Lung microvascular endothelial cell (primary cell): ENCODE data around the gene BCL7A. TPM values are rescaled to one million over a fixed set of nuclear protein-coding genes. Genes with fewer than 3 reads are reported as not detected.

Experiments
- DNase-seq, 2 donors: peaks; one replicate each; pipeline versions ENCODE4 v3.0.0 to v3.0.0-alpha.2; 2010; ENCODE audit warnings: low read depth in 2 of 2
- total RNA-seq: library from RNA; depleted of rRNA; stranded (reverse); fragments of >200 nt; gene quantifications from 2 replicates; pipeline ENCODE4 v1.2.1, GENCODE V29; 2014

BCL7A gene
- total RNA-seq, 1 donor from 2014 or later = 6.3 TPM

- no peak for DNase-seq
These were observed 24.6 kb upstream of the BCL7A start for GRCh38 chr12:121996945-121997612.

DNA sequence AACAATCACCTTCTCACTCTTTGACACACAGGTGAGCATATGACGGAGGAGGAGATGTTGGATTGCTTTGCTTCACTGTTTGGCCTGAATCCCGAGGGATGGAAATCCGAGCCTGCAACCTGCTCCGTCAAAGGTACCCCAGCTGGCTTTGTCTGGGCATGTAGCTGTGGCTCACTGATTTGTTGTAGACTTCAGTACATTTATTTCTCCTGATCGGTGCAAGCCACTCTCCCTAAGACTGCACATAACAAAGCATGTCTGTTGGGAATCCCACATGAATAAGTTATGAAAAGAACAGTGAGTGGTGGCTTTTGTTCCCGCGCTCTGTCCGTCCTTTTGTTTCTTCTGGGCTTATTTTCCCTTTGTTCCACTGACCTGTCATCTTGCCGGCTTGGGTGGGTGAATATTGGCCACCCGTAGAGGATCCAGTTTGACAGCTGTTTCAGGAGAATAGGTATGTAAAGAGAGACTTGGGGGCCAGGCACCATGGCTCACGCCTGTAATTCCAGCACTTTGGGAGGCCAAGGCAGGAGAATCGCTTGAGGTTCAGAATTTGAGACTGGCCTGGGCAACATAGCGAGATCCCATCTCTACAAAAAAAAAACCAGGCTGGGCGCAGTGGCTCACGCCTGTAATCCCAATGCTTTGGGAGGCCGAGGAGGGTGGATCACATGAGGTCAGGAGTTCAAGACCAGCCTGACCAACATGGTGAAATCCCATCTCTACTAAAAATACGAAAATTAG, 20.0 kb upstream of the BCL7A start:
- DNase-seq = no peak

DNA sequence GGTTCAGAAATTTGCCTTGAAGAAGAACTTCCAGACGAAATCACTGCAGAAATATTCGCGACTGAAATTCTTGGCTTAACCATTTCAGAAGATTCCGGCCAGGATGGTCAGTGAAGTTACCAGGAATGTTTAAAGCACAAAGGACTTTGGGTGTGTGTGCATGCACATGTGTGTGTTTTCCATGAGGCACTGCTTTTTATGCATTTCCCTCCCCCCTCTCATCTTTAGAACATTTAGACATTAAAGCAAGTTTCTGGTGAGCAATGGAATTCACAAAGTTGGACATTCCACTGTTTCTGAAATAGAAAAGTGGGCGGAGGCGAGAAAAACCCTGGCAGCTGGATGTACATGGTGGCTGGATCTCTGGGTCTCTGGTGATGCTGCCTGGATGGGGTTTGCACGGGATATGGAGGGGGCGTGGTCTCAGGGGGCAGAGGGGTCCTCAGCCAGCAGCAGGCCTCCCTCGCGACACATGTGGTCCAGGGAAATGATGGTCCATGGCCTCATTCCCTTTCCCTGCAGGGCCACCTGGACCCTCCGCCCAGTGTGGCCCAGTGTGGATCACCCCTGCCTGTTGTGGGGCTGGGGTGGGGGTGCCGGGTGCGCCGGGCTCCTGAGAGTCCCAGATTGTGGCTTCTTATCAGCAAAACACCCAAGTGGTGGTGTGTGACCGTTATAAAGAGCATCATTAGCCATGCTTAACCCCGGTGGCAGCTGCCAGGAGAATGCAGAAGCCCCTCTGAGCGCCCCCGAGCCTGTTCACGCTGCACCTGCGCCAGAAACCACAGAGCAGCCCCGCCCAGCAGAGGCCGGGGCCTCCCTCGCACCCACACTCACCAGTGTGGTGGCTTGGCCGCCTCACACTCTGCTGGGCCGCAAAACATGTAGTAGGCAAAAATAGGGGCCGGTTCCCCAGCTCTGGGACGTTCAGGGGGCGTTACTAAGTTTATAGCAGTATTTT, 17.8 kb upstream of the BCL7A start:
- DNase-seq = no peak

DNA sequence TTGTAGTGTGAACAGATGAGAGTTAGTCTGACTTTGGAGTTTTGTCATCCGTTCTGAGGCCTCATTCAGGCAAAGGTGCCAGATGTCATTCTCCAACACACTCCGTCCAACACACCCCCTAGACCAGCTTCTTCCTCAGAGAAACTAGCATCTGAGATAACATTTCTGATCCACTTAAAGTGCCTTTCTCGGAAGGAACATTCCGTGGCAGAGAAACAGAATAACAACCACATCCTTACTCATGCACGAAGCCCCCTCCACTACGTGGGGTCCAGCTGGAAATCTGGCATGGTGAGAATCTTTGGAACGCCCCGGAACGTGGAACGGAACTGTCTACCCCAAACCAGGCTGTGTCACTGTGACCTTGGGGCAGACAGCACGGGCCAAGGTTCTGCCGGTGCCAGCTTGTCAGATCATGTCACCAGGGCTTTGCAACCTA, 17.0 kb upstream of the BCL7A start:
- no peak for DNase-seq

DNA sequence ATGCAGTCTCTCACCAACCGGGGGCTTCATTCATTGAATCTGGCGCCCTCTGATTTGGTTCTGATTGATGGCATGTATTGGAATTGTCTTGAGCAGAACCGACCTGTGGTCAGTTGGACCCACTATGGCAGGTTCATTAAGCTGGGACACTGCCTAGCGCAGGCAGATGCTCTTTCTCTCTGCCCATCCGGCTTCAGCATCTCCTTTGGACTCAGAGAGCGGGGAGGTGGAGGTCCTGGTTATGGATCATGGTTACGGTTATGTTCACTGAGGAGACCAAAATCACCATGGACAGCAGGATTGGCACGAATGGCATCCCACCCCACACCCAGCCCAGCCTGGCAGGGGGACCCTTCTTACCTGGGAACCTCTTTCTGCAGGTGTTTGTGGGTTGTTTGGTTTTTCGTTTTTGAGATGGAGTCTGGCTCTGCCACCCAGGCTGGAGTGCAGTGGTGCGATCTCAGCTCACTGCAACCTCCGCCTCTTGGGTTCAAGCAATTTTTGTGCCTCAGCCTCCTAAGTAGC, 16.4 kb upstream of the BCL7A start:
- DNase-seq = no peak

GRCh38 chr12:122006186-122006926, 15.3 kb upstream of the BCL7A start:
- no peak for DNase-seq

DNA sequence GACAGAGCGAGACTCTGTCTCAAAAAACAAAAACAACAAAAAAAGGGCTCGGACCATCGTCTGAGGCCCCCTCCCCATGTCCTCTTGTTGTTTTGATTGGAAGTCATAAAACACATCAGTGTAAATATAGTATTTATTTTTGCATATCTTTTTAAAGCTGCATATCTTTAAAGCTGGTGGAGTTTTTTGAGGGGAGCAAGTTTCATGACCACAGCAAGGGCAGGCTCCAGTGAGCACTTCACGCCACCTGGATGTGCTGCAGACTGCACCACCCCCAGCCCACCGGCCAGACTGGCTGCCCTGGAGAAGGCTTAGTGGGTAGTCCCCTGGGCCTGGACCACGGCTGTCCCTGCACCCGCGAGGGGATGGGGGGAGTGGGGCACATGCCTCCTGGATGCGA, 11.9 kb upstream of the BCL7A start:
- DNase-seq = no peak

DNA sequence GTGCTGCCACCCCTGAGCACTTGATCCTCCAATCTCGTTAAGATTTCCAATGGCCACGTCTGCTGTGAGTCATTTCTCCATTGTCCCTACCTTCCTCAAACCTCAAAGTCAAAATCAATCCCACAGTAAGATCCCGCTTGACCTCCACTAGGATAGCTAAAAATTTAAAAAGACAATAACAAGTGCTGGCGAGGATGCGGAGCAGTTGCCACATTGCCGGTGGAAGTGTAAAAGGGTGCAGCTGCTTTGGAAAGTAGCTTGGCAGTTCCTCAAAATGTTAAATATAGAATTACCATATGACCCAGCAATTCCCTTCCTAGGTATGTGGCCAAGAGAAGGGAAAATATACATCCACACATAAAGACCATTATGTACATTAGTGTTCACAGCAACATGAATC, 9.5 kb upstream of the BCL7A start:
- DNase-seq = no peak

- no peak for DNase-seq
These were observed 8.5 kb upstream of the BCL7A start for GRCh38 chr12:122013136-122013535.

- DNase-seq = no peak
These were observed 7.7 kb upstream of the BCL7A start for GRCh38 chr12:122013791-122014590.

DNA sequence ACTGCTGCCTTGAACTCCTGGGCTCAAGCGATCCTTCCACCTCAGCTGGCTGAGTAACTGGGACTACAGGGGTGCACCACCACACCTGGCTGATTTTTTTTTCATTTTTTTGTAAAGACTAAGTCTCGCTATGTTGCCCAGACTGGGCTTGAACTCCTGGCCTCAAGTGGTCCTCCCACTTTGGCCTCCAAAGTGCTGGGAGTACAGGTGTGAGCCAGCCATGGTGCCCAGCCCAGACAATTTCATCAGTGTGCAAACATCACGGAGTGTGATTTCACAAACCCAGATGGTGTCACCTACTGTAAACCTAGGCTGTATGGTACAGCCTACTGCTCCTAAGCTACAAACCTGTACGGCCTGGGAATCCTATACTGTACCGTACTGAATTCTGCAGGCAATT, 6.9 kb upstream of the BCL7A start:
- DNase-seq = no peak

DNA sequence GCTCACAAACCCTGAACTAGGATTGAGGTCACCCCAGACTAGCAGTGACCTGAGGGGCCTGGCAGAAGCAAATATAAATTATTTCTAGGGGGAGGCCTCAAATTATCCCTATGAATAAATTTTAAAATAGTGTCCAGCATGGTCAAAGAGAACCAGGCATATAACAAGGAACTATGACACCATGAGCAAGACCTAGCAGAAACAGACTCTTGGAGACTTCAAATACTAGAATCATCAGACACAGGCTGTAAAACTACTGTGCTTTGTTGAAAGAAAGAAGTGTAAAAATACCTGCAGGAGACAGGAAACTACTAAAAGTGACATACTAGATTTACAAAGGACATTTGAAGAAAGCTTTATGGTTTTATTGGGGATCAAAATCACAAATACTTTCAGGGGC, 3.2 kb upstream of the BCL7A start:
- no peak for DNase-seq

- no peak for DNase-seq
These were observed 2.7 kb upstream of the BCL7A start for GRCh38 chr12:122018937-122019336.

DNA sequence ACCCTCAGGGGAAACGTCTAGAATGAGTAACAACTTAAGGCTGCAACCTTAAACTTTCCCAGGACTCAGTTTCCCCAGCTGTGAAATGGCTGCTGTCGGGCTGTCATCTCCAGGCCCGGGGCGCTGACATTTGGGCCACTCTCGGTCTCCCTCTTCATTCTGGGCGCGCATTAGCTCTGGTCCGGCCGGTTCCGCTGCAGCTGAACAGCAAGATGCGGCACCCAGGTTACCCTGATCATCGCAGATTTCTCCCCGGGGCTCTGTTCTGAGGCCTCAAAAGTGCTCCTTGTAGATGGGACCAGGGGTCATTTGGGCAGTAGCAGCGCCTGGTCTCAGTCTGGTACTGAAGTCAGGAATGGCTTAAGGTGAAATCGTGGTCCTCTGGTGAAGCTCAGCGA, 890 bp upstream of the BCL7A start:
- DNase-seq = no peak

DNA sequence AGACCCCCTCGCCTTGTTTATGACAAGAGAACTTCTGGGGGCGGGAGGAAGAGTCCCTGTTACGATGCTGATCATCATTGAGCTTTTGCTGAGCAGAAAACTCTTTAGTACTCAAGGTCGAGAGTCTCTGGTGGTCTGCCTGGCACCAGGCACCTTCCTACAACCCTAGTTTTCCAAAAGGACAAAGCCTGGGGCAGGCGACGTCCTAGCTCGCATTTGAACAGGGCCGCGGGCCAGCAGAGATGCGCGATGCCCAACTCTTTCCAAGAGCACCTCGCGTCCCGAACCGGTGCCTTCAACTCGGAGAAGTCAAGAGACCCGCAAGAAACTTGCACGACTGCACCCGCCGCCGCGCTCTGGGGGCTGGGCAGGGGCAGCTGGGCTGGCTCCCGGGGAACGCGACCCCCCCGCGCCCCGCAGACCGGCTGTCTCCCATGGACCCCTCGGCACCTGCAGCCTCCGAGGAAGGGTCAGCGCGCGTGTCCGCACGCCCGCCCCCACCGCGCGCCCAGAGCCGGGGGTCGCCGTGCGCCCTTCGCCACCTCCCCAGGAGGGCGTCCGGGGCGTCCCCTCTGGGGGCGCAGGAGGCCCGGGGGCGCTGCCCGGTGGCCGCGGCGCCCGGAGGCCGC, 377 bp upstream of the BCL7A start:
- DNase-seq = peak; percentile 29 to 36

GRCh38 chr12:122022393-122023338, 982 bp downstream of the BCL7A start:
- peak; percentile 43 to 45 for DNase-seq

DNA sequence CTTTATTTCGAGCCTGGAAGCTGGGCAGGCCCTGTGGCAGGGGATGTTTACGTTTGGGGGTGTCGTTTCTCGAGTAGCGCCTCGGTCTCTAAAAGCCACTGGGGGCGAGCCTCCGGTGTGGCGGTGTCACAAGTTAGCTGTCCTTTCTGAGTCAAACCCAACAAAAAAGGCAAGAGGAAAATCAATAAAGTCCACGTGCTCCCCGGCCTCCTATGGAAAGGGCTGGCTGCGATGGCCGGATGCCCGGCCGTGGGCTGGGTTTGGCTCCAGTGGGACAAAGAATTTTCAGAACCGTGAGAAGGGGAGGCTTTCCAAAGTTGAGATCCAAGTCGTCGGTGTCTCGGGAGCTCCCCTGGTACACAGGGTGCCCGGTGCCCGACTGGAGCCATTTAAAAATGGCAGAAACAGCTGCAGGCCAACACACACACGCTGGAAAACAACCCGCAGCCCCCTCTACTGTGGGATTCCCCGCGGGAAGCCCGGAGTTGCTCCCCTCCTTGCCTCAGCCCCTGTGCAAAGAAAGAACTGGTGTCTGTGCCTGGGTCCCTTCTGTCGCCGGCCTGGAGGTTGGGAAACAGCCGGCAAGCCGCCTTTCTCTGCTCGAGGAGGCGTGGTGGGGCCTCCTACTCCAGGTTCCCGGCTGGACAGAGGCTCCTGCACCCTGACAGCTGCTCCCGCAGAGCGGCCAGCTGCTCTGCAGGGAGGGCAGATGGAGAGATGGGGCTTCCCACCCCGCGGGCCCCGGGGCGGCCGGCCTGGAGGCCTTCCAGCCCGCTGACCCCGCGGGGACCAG, 1.9 kb downstream of the BCL7A start:
- DNase-seq = peak; percentile 78 to 84
